H9 (cell line): ENCODE results near the gene IL20RA. TPM values are rescaled to one million over a fixed set of nuclear protein-coding genes. Genes with fewer than 3 reads are reported as not detected.

Experiments used
- DNase-seq: peaks from one replicate; pipeline ENCODE4 v3.0.0-alpha.2; 2017
- H2AFZ ChIP-seq: one replicate; pipeline ENCODE4 v1.6.1; 2013; ENCODE audit warnings: mild to moderate bottlenecking, low read length, control low read depth, moderate library complexity
- H2AK5ac ChIP-seq: 2 replicates; pipeline ENCODE4 v1.6.1; 2013; ENCODE audit warnings: low read length, control low read depth, mixed read lengths; ENCODE audit not compliant: insufficient read length
- H2BK120ac ChIP-seq: one replicate; pipeline ENCODE4 v1.6.1; 2013; ENCODE audit warnings: low read depth, mild to moderate bottlenecking, low read length, control low read depth, inconsistent platforms; ENCODE audit not compliant: poor library complexity, severe bottlenecking
- H2BK12ac ChIP-seq: 2 replicates; pipeline ENCODE4 v1.6.1; 2013; ENCODE audit warnings: low read length, control low read depth, mixed read lengths, low read depth; ENCODE audit not compliant: insufficient read length
- H2BK15ac ChIP-seq: 2 replicates; pipeline ENCODE4 v1.6.1; 2013; ENCODE audit warnings: low read depth, low read length, control low read depth
- H2BK20ac ChIP-seq: one replicate; pipeline ENCODE4 v1.6.1; 2013; ENCODE audit warnings: low read depth, mild to moderate bottlenecking, low read length, control low read depth, inconsistent platforms; ENCODE audit not compliant: poor library complexity, severe bottlenecking
- H2BK5ac ChIP-seq: 2 replicates; pipeline ENCODE4 v1.6.1; 2013; ENCODE audit warnings: low read length, control low read depth, mixed read lengths; ENCODE audit not compliant: insufficient read length
- H3K14ac ChIP-seq: 2 replicates; pipeline ENCODE4 v1.6.1; 2013; ENCODE audit warnings: low read length, control low read depth; ENCODE audit not compliant: insufficient read depth
- H3K18ac ChIP-seq: 2 replicates; pipeline ENCODE4 v1.6.1; 2013; ENCODE audit warnings: low read depth, mild to moderate bottlenecking, mixed read lengths, low read length, control low read depth; ENCODE audit not compliant: insufficient read length
- H3K23ac ChIP-seq: 2 replicates; pipeline ENCODE4 v1.6.1; 2013; ENCODE audit warnings: low read length, control low read depth, mixed read lengths, low read depth; ENCODE audit not compliant: insufficient read length
- H3K23me2 ChIP-seq: 2 replicates; pipeline ENCODE4 v1.6.1; 2013; ENCODE audit warnings: low read depth, mild to moderate bottlenecking, mixed read lengths, low read length, control low read depth; ENCODE audit not compliant: insufficient read length, poor library complexity, severe bottlenecking
- H3K27ac ChIP-seq: 2 replicates; pipeline ENCODE4 v1.5.1; 2013; ENCODE audit warnings: low read length, control low read depth, mixed read lengths, low read depth; ENCODE audit not compliant: insufficient read length
- H3K27me3 ChIP-seq: 2 replicates; pipeline ENCODE4 v1.6.1; 2013; ENCODE audit warnings: low read length, control low read depth, inconsistent platforms; ENCODE audit not compliant: insufficient read depth
- H3K4ac ChIP-seq: 2 replicates; pipeline ENCODE4 v1.6.1; 2013; ENCODE audit warnings: low read depth, mild to moderate bottlenecking, control low read depth, inconsistent platforms, low read length, moderate library complexity
- H3K4me1 ChIP-seq: 2 replicates; pipeline ENCODE4 v1.6.1; 2013; ENCODE audit warnings: low read length, control low read depth, inconsistent platforms; ENCODE audit not compliant: insufficient read depth
- H3K4me2 ChIP-seq: 2 replicates; pipeline ENCODE4 v1.6.1; 2013; ENCODE audit warnings: low read length, control low read depth, mixed read lengths; ENCODE audit not compliant: insufficient read length, insufficient read depth
- H3K56ac ChIP-seq: 2 replicates; pipeline ENCODE4 v1.6.1; 2013; ENCODE audit warnings: low read depth, mild to moderate bottlenecking, mixed read lengths, low read length, control low read depth; ENCODE audit not compliant: insufficient read length
- H3K79me1 ChIP-seq: 2 replicates; pipeline ENCODE4 v1.6.1; 2013; ENCODE audit warnings: low read depth, mild to moderate bottlenecking, moderate library complexity, low read length, control low read depth, inconsistent platforms; ENCODE audit not compliant: insufficient read depth, poor library complexity, severe bottlenecking
- H3K79me2 ChIP-seq: 2 replicates; pipeline ENCODE4 v1.6.1; 2013; ENCODE audit warnings: low read length, control low read depth, inconsistent platforms; ENCODE audit not compliant: insufficient read depth
- H3K9ac ChIP-seq: 2 replicates; pipeline ENCODE4 v1.6.1; 2013; ENCODE audit warnings: low read length, control low read depth, mixed read lengths; ENCODE audit not compliant: insufficient read length; ENCODE audit errors: extremely low read depth
- H3K9me3 ChIP-seq: one replicate; pipeline ENCODE4 v1.6.1; 2013; ENCODE audit warnings: low read depth, low read length, inconsistent platforms; ENCODE audit not compliant: control insufficient read depth
- H3T11ph ChIP-seq: one replicate; pipeline ENCODE4 v1.6.1; 2013; ENCODE audit warnings: mild to moderate bottlenecking, low read length, control low read depth, inconsistent platforms
- H4K20me1 ChIP-seq: one replicate; pipeline ENCODE4 v1.6.1; 2013; ENCODE audit not compliant: control insufficient read depth, insufficient read length, insufficient read depth
- H4K5ac ChIP-seq: 2 replicates; pipeline ENCODE4 v1.6.1; 2013; ENCODE audit warnings: low read depth, mild to moderate bottlenecking, mixed read lengths, low read length, control low read depth; ENCODE audit not compliant: insufficient read length
- H4K8ac ChIP-seq: replicated peaks from 2 replicates; pipeline ENCODE4 v1.6.1; 2013; ENCODE audit warnings: low read length, control low read depth, mixed read lengths, low read depth; ENCODE audit not compliant: insufficient read length
- H4K91ac ChIP-seq: 2 replicates; pipeline ENCODE4 v1.6.1; 2013; ENCODE audit warnings: low read depth, mild to moderate bottlenecking, moderate library complexity, mixed read lengths, low read length, control low read depth; ENCODE audit not compliant: insufficient read length
- H3K27ac Mint-ChIP-seq, 3 experiments: 2 replicates in 2 of 3; 3 replicates in 1 of 3; pipeline ENCODE4 v1.8.0; 2020 to 2021; ENCODE audit warnings: mixed read lengths in 3 of 3, mild to moderate bottlenecking in 1 of 3, moderate library complexity in 1 of 3
- H3K27me3 Mint-ChIP-seq: 2 replicates; pipeline ENCODE4 v1.8.0; 2021; ENCODE audit warnings: low read depth, mild to moderate bottlenecking, moderate library complexity, mixed read lengths
- H3K36me3 Mint-ChIP-seq, 3 experiments: 2 replicates in 2 of 3; 3 replicates in 1 of 3; pipeline ENCODE4 v1.8.0; 2020 to 2021; ENCODE audit warnings: low read depth in 3 of 3, mixed read lengths in 3 of 3; ENCODE audit not compliant: insufficient read depth in 1 of 3
- H3K4me1 Mint-ChIP-seq, 2 experiments: 2 replicates each; pipeline ENCODE4 v1.8.0; 2020; ENCODE audit warnings: mixed read lengths in 2 of 2
- H3K4me3 Mint-ChIP-seq, 2 experiments: 2 replicates in 1 of 2; 3 replicates in 1 of 2; pipeline ENCODE4 v1.8.0; 2020 to 2021; ENCODE audit warnings: mild to moderate bottlenecking in 2 of 2, mixed read lengths in 2 of 2, moderate library complexity in 1 of 2
- H3K9me3 Mint-ChIP-seq, 2 experiments: 2 replicates in 1 of 2; 3 replicates in 1 of 2; pipeline ENCODE4 v1.8.0; 2020; ENCODE audit warnings: mild to moderate bottlenecking in 2 of 2, mixed read lengths in 2 of 2, moderate library complexity in 1 of 2
- total RNA-seq: library from RNA; stranded (reverse); gene quantifications from 2 replicates; pipeline ENCODE4 v1.2.1, GENCODE V29; 2021
- TF ChIP-seq, protein P1 (sequence below): fragments of 200-600 bp; sonication (generic); conservative IDR thresholded peaks from 3 replicates; pipeline ENCODE4 v1.8.0; 2021; ENCODE audit warnings: antibody characterized with exemption, mild to moderate bottlenecking

Gene IL20RA
- total RNA-seq, 1 experiment from 2014 or later, result 0.74 TPM

DNA sequence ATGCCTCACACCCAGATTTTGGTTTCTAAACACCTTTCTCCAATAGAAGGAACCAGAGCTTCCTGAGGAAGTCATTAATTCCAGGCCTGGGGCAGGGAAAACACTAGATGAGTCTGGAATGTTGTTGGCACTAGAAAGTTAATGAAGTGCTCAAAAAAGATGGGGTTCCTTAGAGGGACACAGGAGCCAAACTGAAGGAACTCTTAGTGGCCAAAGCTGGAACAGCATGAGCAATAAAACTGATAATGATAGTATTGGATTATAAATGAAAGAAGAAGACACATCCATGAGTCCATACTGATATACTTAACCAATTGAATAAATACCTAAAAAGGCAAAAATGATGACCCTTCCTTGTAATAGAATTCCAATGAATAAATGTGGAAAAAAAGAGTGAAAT, 4.4 kb downstream of the IL20RA start:
- H3K27ac Mint-ChIP-seq, result no peak overlapping the region
- H2BK5ac ChIP-seq, result no peak overlapping the region
- peaks cover 40% of the 10 kb centered on the region for H3K27me3 Mint-ChIP-seq

More for the DNA sequence above, 4.4 kb downstream of the IL20RA start:
- no peak overlapping the region for H3K4me2 ChIP-seq
- H2BK15ac ChIP-seq, result no peak overlapping the region
- peaks cover 0 to 2% of the 10 kb centered on the region in 2 experiments; a peak in 1 of 5 replicates for H3K9me3 Mint-ChIP-seq
- no peak overlapping the region for H3K4me3 Mint-ChIP-seq
- H3K79me1 ChIP-seq, result no peaks in the 10 kb centered on the region
- H3K23me2 ChIP-seq, result no peaks in the 10 kb centered on the region
- no peak for DNase-seq
- H3K9ac ChIP-seq, result no peak overlapping the region
- no peaks in the 10 kb centered on the region for H3K4me1 ChIP-seq
- no peaks in the 10 kb centered on the region for H3K9me3 ChIP-seq
- no peak overlapping the region for H3T11ph ChIP-seq
- no peak overlapping the region for H4K91ac ChIP-seq
- H4K8ac ChIP-seq, result no peak overlapping the region
- H4K5ac ChIP-seq, result no peak overlapping the region
- H4K20me1 ChIP-seq, result no peaks in the 10 kb centered on the region
- H2BK12ac ChIP-seq, result no peak overlapping the region
- no peak overlapping the region for H3K27ac ChIP-seq
- no peak overlapping the region for H3K23ac ChIP-seq
- no peak overlapping the region for H2AK5ac ChIP-seq
- peaks cover 0 to 2% (median 0%) of the 10 kb centered on the region in 3 experiments; a peak in 1 of 7 replicates for H3K36me3 Mint-ChIP-seq
- no peak overlapping the region for H2BK20ac ChIP-seq
- H2AFZ ChIP-seq, result no peak overlapping the region
- H3K18ac ChIP-seq, result no peak overlapping the region
- peaks cover 5 to 6% of the 10 kb centered on the region in 2 experiments for H3K4me1 Mint-ChIP-seq
- peaks cover 4% of the 10 kb centered on the region; the same call in 1 of the 2 replicates for H3K27me3 ChIP-seq
- H3K56ac ChIP-seq, result no peak overlapping the region
- no peak overlapping the region for H3K4ac ChIP-seq
- TF ChIP-seq, protein P1, sequence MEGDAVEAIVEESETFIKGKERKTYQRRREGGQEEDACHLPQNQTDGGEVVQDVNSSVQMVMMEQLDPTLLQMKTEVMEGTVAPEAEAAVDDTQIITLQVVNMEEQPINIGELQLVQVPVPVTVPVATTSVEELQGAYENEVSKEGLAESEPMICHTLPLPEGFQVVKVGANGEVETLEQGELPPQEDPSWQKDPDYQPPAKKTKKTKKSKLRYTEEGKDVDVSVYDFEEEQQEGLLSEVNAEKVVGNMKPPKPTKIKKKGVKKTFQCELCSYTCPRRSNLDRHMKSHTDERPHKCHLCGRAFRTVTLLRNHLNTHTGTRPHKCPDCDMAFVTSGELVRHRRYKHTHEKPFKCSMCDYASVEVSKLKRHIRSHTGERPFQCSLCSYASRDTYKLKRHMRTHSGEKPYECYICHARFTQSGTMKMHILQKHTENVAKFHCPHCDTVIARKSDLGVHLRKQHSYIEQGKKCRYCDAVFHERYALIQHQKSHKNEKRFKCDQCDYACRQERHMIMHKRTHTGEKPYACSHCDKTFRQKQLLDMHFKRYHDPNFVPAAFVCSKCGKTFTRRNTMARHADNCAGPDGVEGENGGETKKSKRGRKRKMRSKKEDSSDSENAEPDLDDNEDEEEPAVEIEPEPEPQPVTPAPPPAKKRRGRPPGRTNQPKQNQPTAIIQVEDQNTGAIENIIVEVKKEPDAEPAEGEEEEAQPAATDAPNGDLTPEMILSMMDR, result peak; percentile 38; the same call in 2 of the 3 replicates
- no peak overlapping the region for H2BK120ac ChIP-seq
- no peaks in the 10 kb centered on the region for H3K79me2 ChIP-seq
- H3K14ac ChIP-seq, result no peak overlapping the region
